Testis (tissue), 2 donors: ENCODE results near the gene PLA2G4D.

ENCODE experiments used
- CTCF ChIP-seq, 3 experiments: fragments of 450-650 bp in 2 of 3; fragments of 200-600 bp in 1 of 3; sonication (generic) in 1 of 3; IDR thresholded peaks; one replicate each; pipeline ENCODE4 v1.5.1; 2016 to 2019; ENCODE audit warnings: antibody characterized with exemption in 3 of 3, mild to moderate bottlenecking in 2 of 3, moderate library complexity in 1 of 3
- POLR2A ChIP-seq: fragments of 450-650 bp; IDR thresholded peaks from one replicate; pipeline ENCODE4 v1.6.1; 2017; ENCODE audit warnings: antibody characterized with exemption, mild to moderate bottlenecking, moderate library complexity

DNA sequence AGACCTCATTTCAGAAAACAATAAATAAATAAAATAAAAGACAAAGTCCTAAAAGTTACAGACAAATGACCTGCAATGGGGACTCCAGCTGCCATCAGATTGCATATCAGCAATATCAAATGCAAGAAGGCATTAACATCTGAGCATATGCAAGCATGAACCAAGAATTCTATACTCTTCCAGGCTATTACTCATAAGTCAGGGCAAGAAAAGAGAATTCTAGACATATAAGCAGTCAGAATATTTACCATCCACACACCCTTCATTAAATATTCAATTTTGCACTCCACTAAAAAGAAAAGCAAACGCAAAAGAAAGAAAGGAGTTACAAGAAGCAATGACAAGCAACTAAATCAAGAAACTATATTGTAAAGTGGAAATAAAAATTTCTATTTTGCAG, 41.0 kb upstream of the PLA2G4D start:
- TF ChIP-seq CTCF (IDR thresholded peaks at IDR 0.05), result no peak
- TF ChIP-seq POLR2A, result no peak
